Measurements from ENCODE around the gene GNS.

GNS gene

GRCh38 chr12:64709429-64709828, 49.8 kb downstream of the GNS start:
- DNase-seq (ENCODE audit: low read depth): no peak
- TF ChIP-seq CTCF (IDR thresholded peaks at IDR 0.05; ENCODE audit: control insufficient read depth, insufficient read depth, low read depth, low read length, missing control alignments): no peak
- no peak overlapping the region for H3K4me3 ChIP-seq (ENCODE audit: control insufficient read depth, low read depth, low read length)

GRCh38 chr12:64707926-64708325, 51.3 kb downstream of the GNS start:
- TF ChIP-seq CTCF (IDR thresholded peaks at IDR 0.05; ENCODE audit: control insufficient read depth, insufficient read depth, low read depth, low read length, missing control alignments): no peak
- no peak for DNase-seq (ENCODE audit: low read depth)
- H3K4me3 ChIP-seq (ENCODE audit: control insufficient read depth, low read depth, low read length): no peak overlapping the region

- DNase-seq (ENCODE audit: low read depth): no peak
- TF ChIP-seq CTCF (IDR thresholded peaks at IDR 0.05; ENCODE audit: control insufficient read depth, insufficient read depth, low read depth, low read length, missing control alignments): no peak
- no peak overlapping the region for H3K4me3 ChIP-seq (ENCODE audit: control insufficient read depth, low read depth, low read length)
These were observed 51.8 kb downstream of the GNS start for GRCh38 chr12:64707362-64707761.

GRCh38 chr12:64706857-64707256, 52.3 kb downstream of the GNS start:
- H3K4me3 ChIP-seq (ENCODE audit: control insufficient read depth, low read depth, low read length): no peak overlapping the region
- TF ChIP-seq CTCF (IDR thresholded peaks at IDR 0.05; ENCODE audit: control insufficient read depth, insufficient read depth, low read depth, low read length, missing control alignments): no peak
- DNase-seq (ENCODE audit: low read depth): no peak

- no peak for DNase-seq (ENCODE audit: low read depth)
- TF ChIP-seq CTCF (IDR thresholded peaks at IDR 0.05; ENCODE audit: control insufficient read depth, insufficient read depth, low read depth, low read length, missing control alignments): no peak
- no peak overlapping the region for H3K4me3 ChIP-seq (ENCODE audit: control insufficient read depth, low read depth, low read length)
These were observed 52.9 kb downstream of the GNS start for GRCh38 chr12:64706306-64706705.

GRCh38 chr12:64701283-64701682, 57.9 kb downstream of the GNS start:
- no peak for TF ChIP-seq CTCF (IDR thresholded peaks at IDR 0.05; ENCODE audit: control insufficient read depth, insufficient read depth, low read depth, low read length, missing control alignments)
- no peak for DNase-seq (ENCODE audit: low read depth)
- no peak overlapping the region for H3K4me3 ChIP-seq (ENCODE audit: control insufficient read depth, low read depth, low read length)

GRCh38 chr12:64700532-64700931, 58.7 kb downstream of the GNS start:
- DNase-seq (ENCODE audit: low read depth): no peak
- H3K4me3 ChIP-seq (ENCODE audit: control insufficient read depth, low read depth, low read length): no peak overlapping the region
- TF ChIP-seq CTCF (IDR thresholded peaks at IDR 0.05; ENCODE audit: control insufficient read depth, insufficient read depth, low read depth, low read length, missing control alignments): no peak

Data from AG09309 (cell line).